Neural progenitor cell (in vitro differentiated cells): ENCODE results near the gene DENND2A. TPM values are rescaled to one million over a fixed set of nuclear protein-coding genes. Genes with fewer than 3 reads are reported as not detected.
A peak's percentile ranks its signal among the peaks of the same experiment; 100 is the strongest.

ENCODE experiments used
- DNase-seq: peaks from one replicate; pipeline ENCODE4 v3.0.0-alpha.2; 2016; ENCODE audit warnings: low spot score
- H2AFZ ChIP-seq: fragments of 200-600 bp; sonication (generic); replicated peaks from 2 replicates; pipeline ENCODE4 v1.6.1; 2016; ENCODE audit warnings: antibody characterized with exemption
- H3F3A ChIP-seq: fragments of 200-600 bp; sonication (generic); 2 replicates; pipeline ENCODE4 v1.6.1; 2016; ENCODE audit warnings: antibody characterized with exemption, low read depth
- H3K27ac ChIP-seq: fragments of 200-600 bp; sonication (generic); 2 replicates; pipeline ENCODE4 v1.5.1; 2016; ENCODE audit warnings: mild to moderate bottlenecking
- H3K27me3 ChIP-seq: fragments of 200-600 bp; sonication (generic); 2 replicates; pipeline ENCODE4 v1.6.1; 2016; ENCODE audit warnings: mild to moderate bottlenecking, moderate library complexity
- H3K36me3 ChIP-seq: fragments of 200-600 bp; sonication (generic); 2 replicates; pipeline ENCODE4 v1.5.1; 2016
- H3K4me1 ChIP-seq: fragments of 200-600 bp; sonication (generic); 2 replicates; pipeline ENCODE4 v1.6.1; 2016; ENCODE audit warnings: mixed run types
- H3K4me2 ChIP-seq: fragments of 200-600 bp; sonication (generic); 2 replicates; pipeline ENCODE4 v1.6.1; 2016
- H3K4me3 ChIP-seq: fragments of 200-600 bp; sonication (generic); 2 replicates; pipeline ENCODE4 v1.5.1; 2016
- H3K79me2 ChIP-seq: fragments of 200-600 bp; sonication (generic); 2 replicates; pipeline ENCODE4 v1.6.1; 2016; ENCODE audit warnings: low read depth
- H3K9ac ChIP-seq: fragments of 200-600 bp; sonication (generic); 2 replicates; pipeline ENCODE4 v1.6.1; 2016
- H3K9me3 ChIP-seq: fragments of 200-600 bp; sonication (generic); 2 replicates; pipeline ENCODE4 v1.5.1; 2016; ENCODE audit warnings: low read depth
- H4K20me1 ChIP-seq: fragments of 200-600 bp; sonication (generic); 2 replicates; pipeline ENCODE4 v1.6.1; 2016; ENCODE audit warnings: low read depth
- H3K27ac Mint-ChIP-seq: 3 replicates; pipeline ENCODE4 v1.8.0; 2021; ENCODE audit warnings: mixed read lengths
- H3K27me3 Mint-ChIP-seq: 2 replicates; pipeline ENCODE4 v1.8.0; 2022; ENCODE audit warnings: low read depth, mild to moderate bottlenecking, inconsistent platforms, moderate library complexity, mixed read lengths; ENCODE audit not compliant: insufficient read depth
- H3K36me3 Mint-ChIP-seq: 3 replicates; pipeline ENCODE4 v1.8.0; 2021; ENCODE audit warnings: mixed read lengths
- H3K4me1 Mint-ChIP-seq: 3 replicates; pipeline ENCODE4 v1.8.0; 2021; ENCODE audit warnings: mixed read lengths
- H3K4me3 Mint-ChIP-seq: 3 replicates; pipeline ENCODE4 v1.8.0; 2021; ENCODE audit warnings: mild to moderate bottlenecking, moderate library complexity, mixed read lengths
- H3K9me3 Mint-ChIP-seq: 3 replicates; pipeline ENCODE4 v1.8.0; 2020; ENCODE audit warnings: mixed read lengths
- EZH2 ChIP-seq: fragments of 200-600 bp; sonication (generic); IDR thresholded peaks from 2 replicates; pipeline ENCODE4 v1.6.1; 2017; ENCODE audit warnings: antibody characterized with exemption, mild to moderate bottlenecking, moderate library complexity
- EZH2phosphoT487 ChIP-seq: fragments of 200-600 bp; sonication (generic); IDR thresholded peaks from 2 replicates; pipeline ENCODE4 v1.6.1; 2017; ENCODE audit warnings: antibody characterized with exemption
- total RNA-seq: library from RNA; depleted of rRNA; stranded (reverse); fragments of >200 nt; gene quantifications from 2 replicates; pipeline ENCODE4 v1.2.3, GENCODE V29; 2015; ENCODE audit warnings: low replicate concordance
- TF ChIP-seq, protein P1 (sequence below): fragments of 200-600 bp; sonication (generic); IDR thresholded peaks from 2 replicates; pipeline ENCODE4 v1.5.1; 2017; ENCODE audit warnings: antibody characterized with exemption, mild to moderate bottlenecking

DENND2A gene
- total RNA-seq, 1 donor from 2014 or later = 27.0 TPM

DNA sequence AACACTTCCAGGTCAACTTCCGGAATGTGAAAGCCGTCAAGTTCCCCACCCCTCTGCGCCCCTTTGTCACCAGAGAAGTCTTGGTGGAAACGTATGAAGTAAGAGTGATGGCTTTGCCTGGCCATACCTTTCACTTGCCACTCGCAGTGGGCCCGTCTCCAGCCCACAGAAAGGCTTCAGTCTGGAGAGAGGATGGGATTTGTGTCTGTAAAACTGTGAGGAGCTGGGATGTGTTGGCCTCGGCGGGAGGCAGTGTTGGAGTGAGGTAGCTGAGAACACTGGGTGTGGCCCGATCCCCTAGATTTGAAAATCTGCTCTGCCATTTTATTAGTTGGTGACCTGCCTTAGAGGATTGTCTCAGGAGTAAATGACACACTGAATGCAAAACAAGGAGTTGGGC is 38.6 kb upstream of the DENND2A start:
- Mint-ChIP-seq H3K4me3 (no peak overlapping the region), H3K27me3 (peaks cover 9% of the 10 kb centered on the region), H3K4me1 (peaks cover 16% of the 10 kb centered on the region), H3K9me3 (no peaks in the 10 kb centered on the region), H3K36me3 (no peaks in the 10 kb centered on the region), H3K27ac (no peak overlapping the region)
- Histone ChIP-seq H3K79me2 (no peaks in the 10 kb centered on the region), H3K4me3 (no peak overlapping the region), H4K20me1 (no peaks in the 10 kb centered on the region), H3F3A (peaks cover 13% of the 10 kb centered on the region), H3K27ac (no peak overlapping the region), H3K9me3 (no peaks in the 10 kb centered on the region), H2AFZ (no peak overlapping the region), H3K27me3 (peaks cover 5% of the 10 kb centered on the region), H3K9ac (no peak overlapping the region), H3K36me3 (no peaks in the 10 kb centered on the region), H3K4me2 (no peak overlapping the region), H3K4me1 (peaks cover 12% of the 10 kb centered on the region)
- no peak for DNase-seq
- TF ChIP-seq EZH2phosphoT487 (no peak), EZH2 (no peak)
- TF ChIP-seq, protein P1, sequence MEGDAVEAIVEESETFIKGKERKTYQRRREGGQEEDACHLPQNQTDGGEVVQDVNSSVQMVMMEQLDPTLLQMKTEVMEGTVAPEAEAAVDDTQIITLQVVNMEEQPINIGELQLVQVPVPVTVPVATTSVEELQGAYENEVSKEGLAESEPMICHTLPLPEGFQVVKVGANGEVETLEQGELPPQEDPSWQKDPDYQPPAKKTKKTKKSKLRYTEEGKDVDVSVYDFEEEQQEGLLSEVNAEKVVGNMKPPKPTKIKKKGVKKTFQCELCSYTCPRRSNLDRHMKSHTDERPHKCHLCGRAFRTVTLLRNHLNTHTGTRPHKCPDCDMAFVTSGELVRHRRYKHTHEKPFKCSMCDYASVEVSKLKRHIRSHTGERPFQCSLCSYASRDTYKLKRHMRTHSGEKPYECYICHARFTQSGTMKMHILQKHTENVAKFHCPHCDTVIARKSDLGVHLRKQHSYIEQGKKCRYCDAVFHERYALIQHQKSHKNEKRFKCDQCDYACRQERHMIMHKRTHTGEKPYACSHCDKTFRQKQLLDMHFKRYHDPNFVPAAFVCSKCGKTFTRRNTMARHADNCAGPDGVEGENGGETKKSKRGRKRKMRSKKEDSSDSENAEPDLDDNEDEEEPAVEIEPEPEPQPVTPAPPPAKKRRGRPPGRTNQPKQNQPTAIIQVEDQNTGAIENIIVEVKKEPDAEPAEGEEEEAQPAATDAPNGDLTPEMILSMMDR = no peak

DNA sequence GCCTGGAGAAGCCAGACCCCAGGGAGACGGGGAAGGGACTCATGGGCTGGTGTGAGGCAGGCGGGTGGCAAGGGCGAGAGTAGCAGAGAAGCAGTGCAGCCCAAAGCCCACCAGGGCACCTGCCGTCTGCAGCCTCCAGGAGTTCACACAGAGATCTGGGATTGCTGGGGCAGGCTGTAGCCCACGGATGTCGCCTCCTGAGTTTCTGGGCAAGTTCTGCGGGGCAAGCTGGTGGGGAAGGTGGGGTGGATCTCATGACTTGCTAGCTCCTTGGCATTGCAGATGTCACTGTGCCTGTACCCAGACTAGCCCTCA is 38.2 kb upstream of the DENND2A start:
- H3K36me3 Mint-ChIP-seq = no peaks in the 10 kb centered on the region

DNA sequence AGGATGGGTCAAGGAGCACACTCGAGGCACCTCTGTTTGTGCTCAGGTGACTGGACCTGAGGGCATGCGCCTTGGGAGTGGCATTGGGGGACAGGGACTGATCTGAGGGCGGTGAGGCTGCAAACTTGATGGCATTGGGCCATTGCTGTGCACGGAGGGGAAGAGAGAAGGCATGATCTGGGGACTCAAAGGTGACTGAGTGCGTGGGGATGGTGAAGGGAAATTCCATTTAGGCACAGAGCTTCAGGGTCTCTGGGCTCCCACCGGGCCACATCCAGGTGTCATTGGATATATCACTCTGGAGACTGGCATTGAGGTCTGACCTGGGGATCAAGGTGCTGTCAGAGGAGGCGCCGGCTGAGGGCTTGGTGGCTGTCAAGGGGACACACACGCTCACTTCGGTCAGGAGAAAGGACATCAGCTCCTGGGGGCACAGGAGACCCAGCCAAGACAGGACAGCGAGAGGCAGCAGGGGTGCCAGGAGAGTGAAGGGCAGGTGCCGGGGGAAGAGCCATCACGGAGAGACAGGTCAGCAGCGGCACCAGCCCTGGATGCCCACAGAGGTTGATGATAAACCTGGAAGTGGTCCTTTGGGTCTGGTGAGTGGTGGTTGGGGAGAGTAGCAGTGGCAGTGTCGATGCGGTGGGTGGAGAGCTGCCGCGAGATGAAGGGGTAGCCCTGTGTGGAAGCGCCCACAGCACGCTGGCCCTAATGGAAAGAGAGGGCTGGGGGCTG is 37.6 kb upstream of the DENND2A start:
- Histone ChIP-seq H3K4me2 (no peak overlapping the region), H4K20me1 (no peaks in the 10 kb centered on the region), H2AFZ (no peak overlapping the region), H3K79me2 (no peaks in the 10 kb centered on the region), H3K27ac (no peak overlapping the region), H3K27me3 (peaks cover 15% of the 10 kb centered on the region), H3K36me3 (no peaks in the 10 kb centered on the region), H3K4me1 (peaks cover 2% of the 10 kb centered on the region), H3K9ac (no peak overlapping the region), H3F3A (peaks cover 23% of the 10 kb centered on the region), H3K9me3 (no peaks in the 10 kb centered on the region), H3K4me3 (no peak overlapping the region)
- Mint-ChIP-seq H3K4me3 (no peak overlapping the region), H3K36me3 (no peaks in the 10 kb centered on the region), H3K27ac (peak overlapping the region; percentile 38), H3K4me1 (peaks cover 10% of the 10 kb centered on the region), H3K9me3 (no peaks in the 10 kb centered on the region), H3K27me3 (peaks cover 13% of the 10 kb centered on the region)
- DNase-seq = no peak
- TF ChIP-seq EZH2phosphoT487 (no peak), EZH2 (no peak)
- TF ChIP-seq, protein P1 = no peak

More for the DNA sequence above, 38.2 kb upstream of the DENND2A start:
- H3K27ac Mint-ChIP-seq = no peak overlapping the region
- Histone ChIP-seq H3K4me3 (no peak overlapping the region), H3K27ac (no peak overlapping the region), H3K9me3 (no peaks in the 10 kb centered on the region), H3K79me2 (no peaks in the 10 kb centered on the region), H3K4me2 (no peak overlapping the region), H2AFZ (no peak overlapping the region), H3K36me3 (no peaks in the 10 kb centered on the region), H3F3A (peaks cover 17% of the 10 kb centered on the region), H3K4me1 (peaks cover 8% of the 10 kb centered on the region), H4K20me1 (no peaks in the 10 kb centered on the region), H3K27me3 (peaks cover 9% of the 10 kb centered on the region), H3K9ac (no peak overlapping the region)
- peaks cover 12% of the 10 kb centered on the region for H3K27me3 Mint-ChIP-seq
- H3K9me3 Mint-ChIP-seq = no peaks in the 10 kb centered on the region
- TF ChIP-seq, protein P1 = no peak
- no peak for TF ChIP-seq EZH2
- TF ChIP-seq EZH2phosphoT487 = no peak
- peaks cover 14% of the 10 kb centered on the region for H3K4me1 Mint-ChIP-seq
- no peak overlapping the region for H3K4me3 Mint-ChIP-seq
- DNase-seq = no peak
